ENCODE measurements around the gene EBF3.

GRCh38 chr10:129911451-129912165, 52.5 kb downstream of the EBF3 start:
- TF ChIP-seq, protein P1, sequence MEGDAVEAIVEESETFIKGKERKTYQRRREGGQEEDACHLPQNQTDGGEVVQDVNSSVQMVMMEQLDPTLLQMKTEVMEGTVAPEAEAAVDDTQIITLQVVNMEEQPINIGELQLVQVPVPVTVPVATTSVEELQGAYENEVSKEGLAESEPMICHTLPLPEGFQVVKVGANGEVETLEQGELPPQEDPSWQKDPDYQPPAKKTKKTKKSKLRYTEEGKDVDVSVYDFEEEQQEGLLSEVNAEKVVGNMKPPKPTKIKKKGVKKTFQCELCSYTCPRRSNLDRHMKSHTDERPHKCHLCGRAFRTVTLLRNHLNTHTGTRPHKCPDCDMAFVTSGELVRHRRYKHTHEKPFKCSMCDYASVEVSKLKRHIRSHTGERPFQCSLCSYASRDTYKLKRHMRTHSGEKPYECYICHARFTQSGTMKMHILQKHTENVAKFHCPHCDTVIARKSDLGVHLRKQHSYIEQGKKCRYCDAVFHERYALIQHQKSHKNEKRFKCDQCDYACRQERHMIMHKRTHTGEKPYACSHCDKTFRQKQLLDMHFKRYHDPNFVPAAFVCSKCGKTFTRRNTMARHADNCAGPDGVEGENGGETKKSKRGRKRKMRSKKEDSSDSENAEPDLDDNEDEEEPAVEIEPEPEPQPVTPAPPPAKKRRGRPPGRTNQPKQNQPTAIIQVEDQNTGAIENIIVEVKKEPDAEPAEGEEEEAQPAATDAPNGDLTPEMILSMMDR (IDR thresholded peaks at IDR 0.05 in 4 of 5, conservative IDR thresholded peaks at IDR 0.05 in 1 of 5), result no peak
- TF ChIP-seq POLR2A (IDR thresholded peaks at IDR 0.05), result no peak

All from gastrocnemius medialis (tissue), 4 donors.